Central memory CD8-positive, alpha-beta T cell (primary cell): ENCODE data around the gene TTC12.

Experiments used
- ATAC-seq: fragments of 150-1000 bp; cut with Tn5 transposase; replicated peaks from 2 replicates; pipeline ENCODE4 v1.10.0; 2022; ENCODE audit warnings: mild to moderate bottlenecking, moderate FRiP score, moderate number of reproducible peaks; ENCODE audit not compliant: poor library complexity, severe bottlenecking; ENCODE audit errors: extremely low read depth
- DNase-seq, 2 donors: peaks; one replicate each; pipeline ENCODE4 v3.0.0; 2021; ENCODE audit warnings: low spot score in 2 of 2
- H3K27ac Mint-ChIP-seq: one replicate; pipeline ENCODE4 v1.8.0; 2022; ENCODE audit warnings: low read depth, mild to moderate bottlenecking, moderate library complexity, mixed read lengths
- H3K27me3 Mint-ChIP-seq: one replicate; pipeline ENCODE4 v1.8.0; 2022; ENCODE audit warnings: mixed read lengths
- H3K36me3 Mint-ChIP-seq: one replicate; pipeline ENCODE4 v1.8.0; 2022; ENCODE audit warnings: mild to moderate bottlenecking, moderate library complexity, mixed read lengths; ENCODE audit not compliant: insufficient read depth
- H3K4me1 Mint-ChIP-seq: one replicate; pipeline ENCODE4 v1.8.0; 2022; ENCODE audit warnings: mixed read lengths
- H3K4me3 Mint-ChIP-seq: one replicate; pipeline ENCODE4 v1.8.0; 2022; ENCODE audit warnings: mild to moderate bottlenecking, moderate library complexity, mixed read lengths
- H3K9me3 Mint-ChIP-seq: one replicate; pipeline ENCODE4 v1.8.0; 2022; ENCODE audit warnings: mixed read lengths

Gene TTC12

GRCh38 chr11:113373306-113373705, 58.9 kb downstream of the TTC12 start:
- DNase-seq: no peak
- no peak for ATAC-seq
- H3K27ac Mint-ChIP-seq: no peak overlapping the region

GRCh38 chr11:113373981-113374560, 59.7 kb downstream of the TTC12 start:
- no peak for ATAC-seq
- Mint-ChIP-seq H3K36me3 (peaks cover 3% of the 10 kb centered on the region), H3K9me3 (no peaks in the 10 kb centered on the region)

More at GRCh38 chr11:113373306-113373705, 58.9 kb downstream of the TTC12 start:
- Mint-ChIP-seq H3K4me1 (no peaks in the 10 kb centered on the region), H3K4me3 (no peak overlapping the region), H3K27me3 (no peaks in the 10 kb centered on the region), H3K9me3 (no peaks in the 10 kb centered on the region), H3K36me3 (peaks cover 7% of the 10 kb centered on the region)

GRCh38 chr11:113375402-113375801, 61.0 kb downstream of the TTC12 start:
- Mint-ChIP-seq H3K4me1 (no peaks in the 10 kb centered on the region), H3K9me3 (no peaks in the 10 kb centered on the region), H3K27me3 (no peaks in the 10 kb centered on the region), H3K36me3 (no peaks in the 10 kb centered on the region), H3K4me3 (no peak overlapping the region), H3K27ac (no peak overlapping the region)
- DNase-seq (no peak), ATAC-seq (no peak)

More at GRCh38 chr11:113373981-113374560, 59.7 kb downstream of the TTC12 start:
- Mint-ChIP-seq H3K27me3 (no peaks in the 10 kb centered on the region), H3K27ac (no peak overlapping the region), H3K4me3 (no peak overlapping the region), H3K4me1 (no peaks in the 10 kb centered on the region)
- DNase-seq: no peak

- H3K4me3 Mint-ChIP-seq: no peak overlapping the region
Observed at GRCh38 chr11:113376156-113376555, 61.8 kb downstream of the TTC12 start.

GRCh38 chr11:113377681-113378412, 63.5 kb downstream of the TTC12 start:
- Mint-ChIP-seq H3K36me3 (no peaks in the 10 kb centered on the region), H3K27ac (no peak overlapping the region), H3K4me3 (no peak overlapping the region), H3K4me1 (no peaks in the 10 kb centered on the region), H3K27me3 (no peaks in the 10 kb centered on the region), H3K9me3 (no peaks in the 10 kb centered on the region)
- DNase-seq: no peak
- ATAC-seq: no peak

More at GRCh38 chr11:113376156-113376555, 61.8 kb downstream of the TTC12 start:
- DNase-seq (no peak), ATAC-seq (peak; percentile 28)
- H3K4me1 Mint-ChIP-seq: no peaks in the 10 kb centered on the region
- no peak overlapping the region for H3K27ac Mint-ChIP-seq
- no peaks in the 10 kb centered on the region for H3K9me3 Mint-ChIP-seq
- H3K27me3 Mint-ChIP-seq: no peaks in the 10 kb centered on the region
- H3K36me3 Mint-ChIP-seq: no peaks in the 10 kb centered on the region

- no peaks in the 10 kb centered on the region for H3K9me3 Mint-ChIP-seq
- ATAC-seq (no peak), DNase-seq (no peak)
- no peak overlapping the region for H3K27ac Mint-ChIP-seq
- no peak overlapping the region for H3K4me3 Mint-ChIP-seq
- H3K4me1 Mint-ChIP-seq: no peaks in the 10 kb centered on the region
- no peaks in the 10 kb centered on the region for H3K36me3 Mint-ChIP-seq
- no peaks in the 10 kb centered on the region for H3K27me3 Mint-ChIP-seq
Observed at GRCh38 chr11:113378692-113379091, 64.3 kb downstream of the TTC12 start.

GRCh38 chr11:113382121-113382520, 67.7 kb downstream of the TTC12 start:
- Mint-ChIP-seq H3K9me3 (no peaks in the 10 kb centered on the region), H3K27ac (no peak overlapping the region), H3K4me1 (no peaks in the 10 kb centered on the region), H3K4me3 (no peak overlapping the region), H3K27me3 (peaks cover 11% of the 10 kb centered on the region), H3K36me3 (no peaks in the 10 kb centered on the region)
- ATAC-seq: no peak
- no peak for DNase-seq

GRCh38 chr11:113384551-113384950, 70.2 kb downstream of the TTC12 start:
- Mint-ChIP-seq H3K27ac (no peak overlapping the region), H3K4me3 (no peak overlapping the region), H3K36me3 (no peaks in the 10 kb centered on the region), H3K4me1 (no peaks in the 10 kb centered on the region), H3K9me3 (no peaks in the 10 kb centered on the region), H3K27me3 (peaks cover 12% of the 10 kb centered on the region)
- ATAC-seq (no peak), DNase-seq (no peak)

GRCh38 chr11:113385749-113386148, 71.4 kb downstream of the TTC12 start:
- H3K27me3 Mint-ChIP-seq: peaks cover 12% of the 10 kb centered on the region
- H3K4me1 Mint-ChIP-seq: no peaks in the 10 kb centered on the region
- H3K4me3 Mint-ChIP-seq: no peak overlapping the region
- DNase-seq: no peak
- no peak for ATAC-seq
- no peaks in the 10 kb centered on the region for H3K9me3 Mint-ChIP-seq
- H3K36me3 Mint-ChIP-seq: no peaks in the 10 kb centered on the region
- H3K27ac Mint-ChIP-seq: no peak overlapping the region

GRCh38 chr11:113386866-113387265, 72.5 kb downstream of the TTC12 start:
- ATAC-seq (no peak), DNase-seq (no peak)
- peaks cover 12% of the 10 kb centered on the region for H3K27me3 Mint-ChIP-seq
- no peaks in the 10 kb centered on the region for H3K4me1 Mint-ChIP-seq
- H3K27ac Mint-ChIP-seq: no peak overlapping the region
- H3K9me3 Mint-ChIP-seq: no peaks in the 10 kb centered on the region
- no peaks in the 10 kb centered on the region for H3K36me3 Mint-ChIP-seq
- no peak overlapping the region for H3K4me3 Mint-ChIP-seq

- DNase-seq (no peak), ATAC-seq (no peak)
- Mint-ChIP-seq H3K4me1 (no peaks in the 10 kb centered on the region), H3K4me3 (no peak within 1 kb of the TSS), H3K36me3 (no peaks in the 10 kb centered on the region), H3K9me3 (no peaks in the 10 kb centered on the region), H3K27me3 (peaks cover 12% of the 10 kb centered on the region), H3K27ac (no peak within 1 kb of the TSS)
Observed at GRCh38 chr11:113387605-113388211, 73.3 kb downstream of the TTC12 start, which contains the start of gene ANKK1. Gene ANKK1 (plus strand): TSS chr11:113387779. CDS start chr11:113387885, 106 bp downstream.

- Mint-ChIP-seq H3K36me3 (no peaks in the 10 kb centered on the region), H3K4me3 (no peak overlapping the region), H3K9me3 (no peaks in the 10 kb centered on the region), H3K27ac (no peak overlapping the region), H3K4me1 (no peaks in the 10 kb centered on the region), H3K27me3 (peaks cover 12% of the 10 kb centered on the region)
- DNase-seq (no peak), ATAC-seq (no peak)
Observed at GRCh38 chr11:113389272-113389671, 74.9 kb downstream of the TTC12 start.
